WI38 (cell line): Measurements from ENCODE around the gene MYLK.

ENCODE experiments used
- H3K4me3 ChIP-seq: 2 replicates; pipeline ENCODE4 v1.5.1; 2011; ENCODE audit warnings: low read depth, mild to moderate bottlenecking, control low read depth, low read length
- TF ChIP-seq, protein P1 (sequence below): IDR thresholded peaks from 2 replicates; pipeline ENCODE4 v1.5.1; 2012; ENCODE audit warnings: low read depth, mild to moderate bottlenecking, control low read depth, low read length

The MYLK gene

DNA sequence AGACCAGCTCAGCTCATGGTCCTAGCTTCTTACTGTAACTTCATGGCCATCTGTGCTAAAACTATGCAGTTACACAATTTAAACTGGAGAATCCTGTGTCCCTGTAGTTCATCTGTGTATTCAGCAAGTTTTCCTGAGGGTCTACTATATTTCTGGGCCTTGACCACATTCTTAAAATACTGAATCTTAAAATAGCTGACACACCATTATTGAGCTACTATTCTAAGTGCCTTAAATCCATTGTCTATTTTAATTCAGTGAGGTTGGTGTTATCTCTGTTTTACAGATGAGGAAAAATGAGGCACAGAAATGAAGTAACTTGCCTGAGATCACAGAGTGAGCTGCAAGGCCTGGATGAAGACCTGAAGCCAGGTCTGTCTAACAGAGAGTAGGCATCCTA is 22.0 kb downstream of the MYLK start:
- TF ChIP-seq, protein P1, sequence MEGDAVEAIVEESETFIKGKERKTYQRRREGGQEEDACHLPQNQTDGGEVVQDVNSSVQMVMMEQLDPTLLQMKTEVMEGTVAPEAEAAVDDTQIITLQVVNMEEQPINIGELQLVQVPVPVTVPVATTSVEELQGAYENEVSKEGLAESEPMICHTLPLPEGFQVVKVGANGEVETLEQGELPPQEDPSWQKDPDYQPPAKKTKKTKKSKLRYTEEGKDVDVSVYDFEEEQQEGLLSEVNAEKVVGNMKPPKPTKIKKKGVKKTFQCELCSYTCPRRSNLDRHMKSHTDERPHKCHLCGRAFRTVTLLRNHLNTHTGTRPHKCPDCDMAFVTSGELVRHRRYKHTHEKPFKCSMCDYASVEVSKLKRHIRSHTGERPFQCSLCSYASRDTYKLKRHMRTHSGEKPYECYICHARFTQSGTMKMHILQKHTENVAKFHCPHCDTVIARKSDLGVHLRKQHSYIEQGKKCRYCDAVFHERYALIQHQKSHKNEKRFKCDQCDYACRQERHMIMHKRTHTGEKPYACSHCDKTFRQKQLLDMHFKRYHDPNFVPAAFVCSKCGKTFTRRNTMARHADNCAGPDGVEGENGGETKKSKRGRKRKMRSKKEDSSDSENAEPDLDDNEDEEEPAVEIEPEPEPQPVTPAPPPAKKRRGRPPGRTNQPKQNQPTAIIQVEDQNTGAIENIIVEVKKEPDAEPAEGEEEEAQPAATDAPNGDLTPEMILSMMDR, result no peak
- H3K4me3 ChIP-seq, result no peak overlapping the region

DNA sequence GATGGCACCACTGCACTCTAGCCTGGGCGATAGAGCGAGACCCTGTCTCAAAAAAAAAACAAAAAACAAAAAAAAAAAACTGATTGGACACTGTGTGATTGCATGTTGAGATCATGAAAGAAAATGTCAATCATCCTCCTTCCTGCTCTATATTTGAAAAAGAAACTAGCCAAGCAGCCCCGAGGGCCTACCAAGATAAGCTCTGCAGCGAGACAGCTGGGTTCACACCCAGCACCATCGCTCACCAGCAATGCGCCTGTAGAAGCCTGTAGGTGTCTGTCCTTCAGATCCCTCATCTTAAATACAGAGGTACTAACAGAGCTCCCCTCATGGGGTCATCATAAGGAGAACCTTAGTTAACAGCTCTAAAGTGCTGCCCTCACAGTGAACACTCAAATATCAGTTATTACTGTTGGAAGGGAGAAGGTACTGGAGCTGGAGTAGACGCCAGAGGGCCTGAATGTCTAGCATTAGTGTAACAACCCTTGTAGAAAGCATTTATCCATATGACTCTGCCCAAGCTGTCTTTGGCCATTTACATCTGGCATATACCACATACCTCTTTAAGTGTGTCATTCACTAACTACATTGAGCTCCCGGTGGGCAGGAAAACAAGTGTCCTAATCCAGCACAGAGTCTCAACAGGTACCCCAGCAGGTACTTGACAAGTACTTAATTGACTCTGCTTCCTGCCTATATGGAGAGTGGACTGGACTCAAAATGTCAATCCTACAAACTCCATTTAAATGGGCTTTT is 22.9 kb downstream of the MYLK start:
- H3K4me3 ChIP-seq, result no peak overlapping the region
- TF ChIP-seq, protein P1, result no peak

DNA sequence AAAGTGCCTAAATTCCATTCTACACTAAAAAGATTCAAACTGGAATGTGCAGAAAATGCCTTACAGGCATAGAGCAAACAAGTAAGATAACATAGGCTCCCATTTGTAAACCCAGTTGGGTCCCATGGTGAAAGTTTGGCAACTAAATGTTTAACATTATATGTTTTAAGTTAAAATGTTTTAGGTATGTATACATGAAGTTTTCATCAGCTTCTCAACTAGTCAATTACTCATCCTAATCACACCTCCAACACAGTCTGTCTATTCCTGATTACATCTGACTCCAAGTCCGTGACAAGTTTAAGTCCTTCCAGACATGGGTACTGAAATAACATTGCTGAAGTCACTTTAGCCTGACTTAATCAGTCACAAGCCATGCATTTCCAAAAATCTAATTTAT is 25.0 kb downstream of the MYLK start:
- TF ChIP-seq, protein P1, result no peak

DNA sequence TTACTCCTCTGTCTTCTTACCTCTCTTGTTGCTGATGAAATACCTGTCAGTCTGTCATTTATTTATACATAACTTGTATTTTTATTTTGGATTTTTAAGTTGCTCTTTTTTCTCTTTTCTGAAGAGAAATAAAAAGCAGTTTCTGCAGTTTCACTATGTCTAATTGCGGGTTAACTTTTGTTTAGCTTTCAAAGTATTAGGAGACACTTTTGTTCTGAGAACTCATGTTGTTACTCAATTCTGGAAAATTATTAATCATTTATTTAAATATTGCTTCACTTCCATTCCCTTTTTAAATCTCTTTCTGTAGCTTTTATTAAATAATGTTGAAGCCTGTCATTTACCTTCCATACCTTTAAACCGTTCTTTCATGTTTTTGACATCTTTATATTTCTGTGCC is 29.2 kb downstream of the MYLK start:
- H3K4me3 ChIP-seq, result no peak overlapping the region
- TF ChIP-seq, protein P1, result no peak

More for the DNA sequence above, 25.0 kb downstream of the MYLK start:
- H3K4me3 ChIP-seq, result no peak overlapping the region

DNA sequence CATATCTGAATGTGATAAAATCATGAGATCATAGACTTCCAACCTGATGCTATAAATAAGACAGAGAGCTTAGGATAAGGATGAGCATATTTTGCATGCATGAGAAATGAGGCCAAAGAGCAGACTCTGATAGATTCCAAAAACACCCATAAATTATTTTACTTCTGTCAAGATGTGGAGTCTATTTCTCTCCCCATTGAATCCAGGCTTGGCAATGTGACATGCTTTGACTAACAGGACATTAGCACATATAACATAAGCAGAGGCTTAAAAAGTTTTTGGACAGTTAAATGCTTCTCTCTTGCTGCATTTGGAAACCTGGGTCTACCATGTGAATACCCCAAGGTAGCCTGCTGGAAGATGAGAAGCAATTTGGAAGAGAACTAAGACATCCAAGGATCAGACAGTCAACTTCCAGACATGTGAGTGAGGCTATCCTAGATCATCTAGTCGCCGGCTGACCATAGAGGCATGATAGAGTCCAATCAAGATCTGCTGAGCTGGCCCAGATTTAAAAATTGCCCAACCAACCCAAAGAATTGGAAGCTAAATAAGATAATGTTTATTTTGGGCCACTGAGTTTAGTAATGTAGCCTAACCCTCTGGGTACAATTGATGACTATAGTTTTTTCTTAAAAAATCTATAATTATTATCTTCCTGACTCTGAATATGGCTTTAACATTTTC is 30.3 kb downstream of the MYLK start:
- TF ChIP-seq, protein P1, result no peak

DNA sequence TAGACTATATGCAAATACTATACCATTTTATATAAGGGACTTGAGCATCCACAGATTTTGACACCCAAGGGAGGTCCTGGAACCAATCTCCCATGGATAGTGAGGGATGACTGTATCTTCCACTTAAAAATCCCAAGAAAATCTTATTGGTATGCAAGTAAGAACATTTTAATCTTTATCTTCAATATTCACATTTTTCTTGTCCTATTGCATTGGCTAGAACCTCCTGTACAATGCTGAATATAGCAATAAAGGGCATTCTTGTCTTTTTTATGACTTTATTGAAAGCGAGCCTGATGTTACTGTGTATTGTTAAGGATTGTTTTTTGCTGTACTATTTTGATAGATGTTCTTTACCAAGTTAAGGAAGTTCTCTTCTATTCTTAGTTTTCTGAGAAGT is 36.9 kb downstream of the MYLK start:
- TF ChIP-seq, protein P1, result no peak
- H3K4me3 ChIP-seq, result no peak overlapping the region

More for the DNA sequence above, 30.3 kb downstream of the MYLK start:
- no peak overlapping the region for H3K4me3 ChIP-seq

DNA sequence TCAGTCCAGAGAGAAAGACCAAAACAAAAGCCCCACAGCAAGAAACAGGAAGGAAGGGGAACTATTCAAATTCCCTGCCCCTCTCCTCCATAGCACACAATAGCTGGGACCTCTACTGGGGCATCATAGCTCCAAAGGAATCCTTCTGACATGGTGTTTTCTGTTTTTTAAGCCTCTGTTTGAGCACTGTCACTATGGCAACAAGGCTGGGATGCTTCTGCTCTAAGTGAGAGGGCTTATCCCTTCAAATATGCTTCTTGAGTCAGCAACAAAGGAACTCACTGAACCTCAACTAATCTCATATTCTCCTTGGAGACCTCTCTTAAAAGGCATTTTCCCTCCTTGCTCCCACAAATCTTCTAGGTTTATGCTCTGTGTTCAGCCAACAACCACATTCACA is 40.5 kb downstream of the MYLK start:
- H3K4me3 ChIP-seq, result no peak overlapping the region
- TF ChIP-seq, protein P1, result no peak
